ENCODE data around the gene NRXN3.

NRXN3 gene

DNA sequence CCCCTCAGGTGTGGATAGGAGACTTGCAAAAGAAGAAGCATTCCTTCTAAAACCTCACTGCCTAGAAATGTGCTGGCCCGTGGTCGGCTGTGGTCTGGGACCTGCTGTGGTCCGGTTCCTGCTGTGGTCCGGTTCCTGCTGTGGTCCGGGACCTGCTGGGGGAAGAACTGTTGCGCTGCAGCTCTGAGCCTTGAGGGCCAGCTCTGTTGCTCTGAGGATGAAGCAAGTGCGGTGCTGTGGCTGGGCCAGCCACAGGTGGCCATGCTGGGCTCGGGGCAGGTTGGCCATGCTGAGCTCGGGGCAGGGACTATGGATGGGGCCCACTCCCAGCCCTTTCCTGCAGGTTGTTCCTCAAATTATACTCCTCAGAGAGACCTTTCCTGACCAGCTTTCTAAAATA is 5.2 kb downstream of the NRXN3 start:
- no peak for DNase-seq

DNA sequence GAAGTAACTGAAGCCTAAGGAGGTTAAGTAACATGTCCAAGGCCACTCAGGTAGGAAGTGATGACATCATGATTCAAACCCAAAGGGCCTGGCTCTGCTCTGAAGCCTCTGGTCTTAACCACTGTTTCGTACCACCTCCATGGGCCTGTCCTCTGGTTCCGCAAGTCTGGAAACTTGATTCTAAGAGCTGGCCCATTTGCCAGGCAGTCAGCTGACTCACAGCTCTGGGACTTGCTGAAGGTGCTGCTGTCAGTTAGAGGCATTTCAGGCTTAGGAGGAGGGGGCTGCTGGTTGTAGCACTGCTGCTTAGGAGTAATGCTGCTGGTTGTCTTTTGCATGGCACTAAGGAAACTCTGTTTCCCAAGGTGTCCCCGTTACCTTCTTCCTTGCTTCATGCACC is 7.9 kb downstream of the NRXN3 start:
- no peak for DNase-seq

DNA sequence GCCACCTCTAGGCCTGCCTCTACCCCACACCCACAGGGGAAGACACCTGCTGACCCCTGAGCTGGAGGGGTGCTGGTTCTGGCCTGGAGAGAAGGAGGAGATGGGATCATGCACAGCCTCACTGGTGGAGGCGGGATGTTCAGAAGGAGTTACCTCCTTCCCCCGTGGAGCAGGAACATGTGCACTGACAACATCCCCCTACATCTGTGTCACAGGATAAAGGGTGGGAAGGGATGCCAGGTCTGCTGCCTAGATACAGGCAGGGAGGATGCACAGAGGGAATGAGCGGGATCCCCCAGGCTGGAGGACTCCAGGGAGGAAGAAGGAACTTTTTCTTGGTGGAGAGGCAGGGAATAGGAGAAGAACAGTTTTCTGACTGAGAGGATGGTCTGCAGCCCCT is 8.8 kb downstream of the NRXN3 start:
- DNase-seq = no peak

GRCh38 chr14:78181270-78181669 is 11.1 kb downstream of the NRXN3 start:
- DNase-seq = no peak

DNA sequence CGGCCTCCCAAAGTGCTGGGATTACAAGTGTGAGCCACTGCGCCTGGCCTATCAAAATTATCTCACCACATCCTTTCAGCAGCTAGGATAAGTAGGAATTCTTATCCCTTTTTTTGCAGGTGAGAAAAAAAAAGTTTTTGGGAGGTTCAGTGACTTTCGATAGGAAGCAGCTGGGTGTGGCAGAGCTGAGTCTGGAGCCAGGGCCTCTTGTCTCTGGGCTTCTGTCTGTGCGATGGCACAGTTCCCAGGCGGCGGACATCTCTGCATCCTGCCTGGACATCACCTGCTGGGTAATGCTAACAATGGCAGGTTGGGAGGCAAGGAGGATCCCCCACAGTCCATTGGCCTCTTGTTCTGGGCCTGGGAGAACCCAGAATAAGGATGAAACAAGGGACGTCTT is 12.5 kb downstream of the NRXN3 start:
- DNase-seq = no peak

DNA sequence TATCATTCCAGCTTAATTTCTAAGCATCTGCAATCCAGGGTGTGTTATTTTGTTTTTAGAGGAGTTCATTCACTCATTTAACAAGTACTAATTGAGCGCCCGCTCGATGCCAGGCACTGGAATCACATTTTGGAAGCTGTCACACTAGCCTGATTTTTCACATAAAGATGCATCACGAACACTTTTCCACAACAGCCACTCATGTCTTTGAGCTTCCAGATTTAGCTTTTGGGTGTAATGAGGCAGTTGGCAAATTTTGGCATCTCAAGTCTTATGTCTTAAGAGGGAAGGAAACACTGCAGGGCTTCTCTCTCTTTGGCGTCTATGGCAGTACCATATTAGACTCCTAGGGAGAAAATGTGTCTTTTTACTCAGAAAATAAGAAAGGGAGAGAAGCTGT is 14.0 kb downstream of the NRXN3 start:
- DNase-seq = no peak

GRCh38 chr14:78186277-78186676 is 16.1 kb downstream of the NRXN3 start:
- no peak for DNase-seq

DNA sequence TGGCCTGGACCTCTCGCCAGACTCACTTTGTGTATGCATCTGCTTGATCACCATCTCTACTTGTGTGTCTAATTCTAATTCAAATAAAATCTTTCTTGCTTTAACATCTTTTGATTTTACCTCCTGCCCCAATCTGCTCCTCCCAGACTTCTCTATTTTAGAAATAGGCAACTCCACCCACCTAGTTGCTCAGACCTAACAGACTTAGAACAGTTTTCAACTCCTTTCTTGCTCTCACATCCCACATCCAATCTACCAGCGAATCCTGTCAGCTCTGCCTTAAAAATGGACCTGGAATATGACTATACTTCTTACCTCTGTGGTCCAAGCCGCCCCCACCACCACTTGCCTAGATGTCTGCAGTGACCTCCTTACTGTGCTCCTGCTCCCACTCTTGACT is 18.7 kb downstream of the NRXN3 start:
- DNase-seq = no peak

GRCh38 chr14:78195431-78195830 is 25.3 kb downstream of the NRXN3 start:
- no peak for DNase-seq

DNA sequence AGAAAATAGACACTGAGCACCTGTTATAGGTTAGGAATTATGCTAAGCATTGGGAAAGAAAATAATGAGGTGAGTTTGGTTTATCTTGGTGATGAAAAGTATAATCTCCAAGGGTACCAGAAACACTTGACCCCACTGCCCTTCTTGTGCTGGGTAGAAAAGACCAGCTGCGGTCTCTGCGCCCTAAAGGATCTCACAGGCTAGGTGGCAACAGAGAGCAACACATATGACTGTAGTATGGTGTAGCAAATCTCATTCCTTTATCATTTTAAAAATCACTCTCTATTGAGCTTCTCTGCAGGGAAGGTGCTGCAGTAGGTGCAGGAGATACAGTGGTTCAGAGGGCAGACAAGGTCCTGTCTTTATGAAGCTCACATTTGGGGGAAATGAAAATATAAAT is 26.1 kb downstream of the NRXN3 start:
- DNase-seq = no peak

DNA sequence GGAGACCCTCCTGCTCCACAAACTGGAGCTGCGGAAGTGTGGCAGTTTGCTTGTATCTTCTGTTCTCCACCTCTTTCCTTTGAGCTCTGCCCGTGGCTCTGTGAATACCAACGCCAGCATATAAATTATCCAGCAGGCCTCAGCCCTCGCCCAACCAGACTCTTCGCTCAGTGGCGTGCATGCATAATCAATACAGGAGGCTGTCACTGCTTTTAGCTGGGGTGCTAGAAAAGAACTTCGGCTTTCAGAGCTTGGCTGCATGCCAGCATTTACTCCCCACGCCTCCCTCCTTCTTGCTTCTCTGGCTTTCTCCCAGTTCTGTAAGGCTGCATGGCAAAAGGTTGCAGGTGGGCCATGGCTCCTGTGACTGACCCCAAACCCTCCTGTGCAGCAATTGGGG is 26.9 kb downstream of the NRXN3 start:
- DNase-seq = no peak

DNA sequence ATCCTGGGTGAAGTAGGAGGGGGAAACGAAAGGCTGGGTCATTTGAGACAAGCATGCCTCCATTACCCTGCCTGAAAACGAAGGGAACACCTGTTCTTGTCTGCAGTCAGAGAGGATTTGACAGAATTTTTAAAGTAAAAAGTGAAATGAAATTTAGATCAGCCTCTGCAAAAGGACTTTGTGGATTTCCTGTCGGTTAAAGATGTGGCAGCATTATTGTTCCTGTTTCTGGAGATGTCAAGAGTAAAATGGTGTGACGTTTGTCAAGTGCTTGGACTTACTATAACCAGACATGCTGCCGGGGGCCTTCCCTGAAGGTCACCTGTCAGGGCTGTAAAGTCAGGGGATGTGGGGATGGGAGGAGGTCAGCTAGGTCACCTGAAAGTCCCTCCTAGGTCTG is 32.0 kb downstream of the NRXN3 start:
- DNase-seq = no peak

DNA sequence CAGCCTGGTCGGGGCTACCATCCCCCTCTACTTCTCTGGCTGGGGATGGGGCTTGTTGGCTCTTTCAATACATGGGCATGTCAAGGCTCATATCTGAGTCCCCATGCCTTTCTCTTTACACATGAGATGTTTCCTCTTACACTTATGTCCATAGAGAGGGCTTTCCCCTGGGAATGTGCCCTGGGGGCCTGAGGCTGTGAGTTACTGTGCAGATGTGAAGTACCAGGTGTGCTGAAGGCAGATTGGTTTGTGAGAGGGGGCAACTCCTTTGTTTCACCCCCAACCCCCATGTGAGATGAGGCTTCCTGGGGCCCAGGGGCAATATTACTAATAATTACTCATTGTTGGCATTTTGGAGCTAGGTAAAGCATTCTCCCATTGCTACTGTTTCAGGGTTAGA is 32.8 kb downstream of the NRXN3 start:
- DNase-seq = no peak

DNA sequence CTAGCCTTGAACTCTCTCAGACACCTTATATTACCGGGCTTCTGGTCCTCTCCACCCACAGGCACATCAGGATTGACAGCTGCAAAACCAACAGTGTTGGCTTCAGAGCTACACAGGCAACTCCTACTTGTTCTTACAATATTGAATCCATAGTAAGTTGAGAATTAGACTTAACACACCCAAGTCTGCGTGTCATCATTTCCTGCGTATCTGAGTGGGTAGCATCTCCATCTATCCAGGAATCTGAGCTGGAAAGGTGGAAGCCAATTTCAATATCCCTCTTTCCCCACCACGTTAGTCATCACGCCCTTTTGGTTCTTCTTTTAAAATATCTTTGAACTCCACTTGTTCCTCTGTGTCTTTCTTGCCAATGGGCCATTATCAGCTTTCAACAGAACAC is 37.2 kb downstream of the NRXN3 start:
- no peak for DNase-seq

DNA sequence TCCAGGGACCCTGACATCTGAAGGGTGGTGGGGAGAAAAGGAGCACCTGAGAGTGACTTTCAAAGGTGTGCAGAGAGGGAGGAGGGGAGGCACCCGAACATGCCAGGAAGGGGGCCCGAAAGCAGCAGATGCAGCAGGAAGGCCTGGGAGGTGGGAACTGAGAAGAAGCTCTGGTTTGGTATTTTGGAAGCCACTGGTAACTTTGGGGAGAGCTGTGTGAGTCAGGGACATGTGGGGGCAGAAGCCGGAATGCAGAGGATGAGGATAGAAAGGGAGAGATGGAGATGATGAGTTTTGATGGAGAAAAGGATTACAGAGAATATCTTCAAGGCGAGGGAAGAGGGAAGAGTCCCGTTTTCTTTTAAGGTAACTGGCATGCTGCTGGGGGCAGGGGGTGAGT is 50.1 kb downstream of the NRXN3 start:
- no peak for DNase-seq

DNA sequence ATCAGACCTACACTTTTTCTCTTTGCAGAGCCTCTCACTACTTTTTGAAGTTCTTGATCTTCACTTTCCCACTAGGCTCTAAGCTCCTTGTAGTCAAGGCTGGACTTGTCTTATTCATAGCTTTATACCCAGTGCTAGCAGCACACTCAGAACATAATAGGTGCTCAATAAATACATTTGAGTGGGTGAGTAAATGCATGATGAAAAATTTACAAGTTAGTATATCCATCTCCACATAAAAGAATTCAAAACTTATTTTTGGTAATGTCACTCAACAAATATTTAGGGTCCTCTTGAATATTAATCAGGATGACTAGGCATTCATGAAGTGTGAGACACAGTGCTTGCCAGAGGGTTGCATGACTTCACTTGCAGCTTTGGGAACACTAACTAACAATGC is 52.6 kb downstream of the NRXN3 start:
- DNase-seq = no peak

DNA sequence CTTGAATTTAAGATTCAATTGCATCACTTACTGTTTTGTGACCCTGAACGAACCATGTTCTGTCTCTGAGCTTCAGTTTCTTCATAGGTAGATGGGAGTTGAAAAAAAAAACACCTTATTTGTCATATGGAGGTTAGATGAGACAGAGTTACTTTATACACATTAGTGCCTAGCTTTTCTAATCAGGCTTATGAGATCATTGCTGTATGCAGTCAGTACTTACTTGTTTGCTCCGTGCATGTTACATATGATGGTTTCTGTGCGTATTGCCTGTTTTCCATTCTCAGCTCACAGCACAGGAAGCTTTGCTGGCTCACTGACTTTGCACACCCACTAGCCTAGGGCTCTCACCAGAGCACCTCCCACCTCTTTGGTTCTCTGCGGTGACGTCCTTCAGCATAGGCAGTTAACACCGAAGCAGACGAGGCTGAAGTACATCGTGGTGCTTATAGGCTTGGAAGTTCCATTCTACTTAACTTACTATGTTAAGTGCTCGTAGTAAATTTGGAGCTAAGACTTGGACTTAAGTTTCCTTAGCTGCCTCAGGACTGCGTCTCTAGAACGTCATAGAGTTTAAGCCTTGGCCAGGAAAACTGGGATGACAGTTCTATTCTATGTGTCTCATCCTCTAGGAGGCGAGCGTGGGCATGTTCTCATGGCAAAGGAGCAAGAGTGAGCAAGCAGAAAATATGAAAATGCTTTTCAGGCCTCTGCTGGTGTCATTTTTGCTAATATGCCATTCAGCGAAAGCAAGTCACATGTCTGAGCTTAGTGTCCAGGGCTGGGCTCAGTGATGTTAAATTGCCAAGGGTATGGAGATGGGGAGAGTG is 57.3 kb downstream of the NRXN3 start:
- DNase-seq = no peak

- DNase-seq = no peak
Observed at GRCh38 chr14:78228702-78229327, 58.6 kb downstream of the NRXN3 start.

GRCh38 chr14:78232231-78233000 is 62.2 kb downstream of the NRXN3 start:
- DNase-seq = no peak

DNA sequence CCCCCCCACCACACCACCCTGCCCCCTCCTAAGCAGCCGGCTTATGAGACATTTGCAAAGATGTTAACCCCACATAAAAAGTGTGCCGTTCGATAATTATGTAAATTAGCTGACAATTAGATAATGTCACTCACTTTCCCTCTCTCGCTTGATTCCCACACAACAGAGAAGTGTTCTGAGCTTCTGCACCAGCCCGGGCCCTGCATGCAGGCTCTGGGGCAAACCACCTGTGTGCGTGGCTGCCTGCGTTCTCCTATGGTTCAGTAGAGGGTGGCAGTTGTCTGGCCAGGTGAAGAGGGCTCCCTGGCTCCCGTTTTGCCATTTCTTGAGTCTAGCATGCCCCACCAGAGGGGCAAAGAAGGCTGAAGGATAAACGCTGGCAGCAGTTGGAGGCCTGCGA is 68.0 kb downstream of the NRXN3 start:
- DNase-seq = no peak

GRCh38 chr14:78240567-78240966 is 70.4 kb downstream of the NRXN3 start:
- no peak for DNase-seq

- no peak for DNase-seq
Observed at GRCh38 chr14:78242086-78242485, 71.9 kb downstream of the NRXN3 start.

DNA sequence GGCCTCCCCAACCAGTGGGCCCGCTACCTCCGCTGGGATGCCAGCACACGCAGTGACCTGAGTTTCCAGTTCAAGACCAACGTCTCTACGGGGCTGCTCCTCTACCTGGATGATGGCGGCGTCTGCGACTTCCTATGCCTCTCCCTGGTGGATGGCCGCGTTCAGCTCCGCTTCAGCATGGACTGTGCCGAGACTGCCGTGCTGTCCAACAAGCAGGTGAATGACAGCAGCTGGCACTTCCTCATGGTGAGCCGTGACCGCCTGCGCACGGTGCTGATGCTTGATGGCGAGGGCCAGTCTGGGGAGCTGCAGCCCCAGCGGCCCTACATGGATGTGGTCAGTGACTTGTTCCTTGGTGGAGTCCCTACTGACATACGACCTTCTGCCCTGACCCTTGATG is 73.0 kb downstream of the NRXN3 start:
- DNase-seq = no peak

DNA sequence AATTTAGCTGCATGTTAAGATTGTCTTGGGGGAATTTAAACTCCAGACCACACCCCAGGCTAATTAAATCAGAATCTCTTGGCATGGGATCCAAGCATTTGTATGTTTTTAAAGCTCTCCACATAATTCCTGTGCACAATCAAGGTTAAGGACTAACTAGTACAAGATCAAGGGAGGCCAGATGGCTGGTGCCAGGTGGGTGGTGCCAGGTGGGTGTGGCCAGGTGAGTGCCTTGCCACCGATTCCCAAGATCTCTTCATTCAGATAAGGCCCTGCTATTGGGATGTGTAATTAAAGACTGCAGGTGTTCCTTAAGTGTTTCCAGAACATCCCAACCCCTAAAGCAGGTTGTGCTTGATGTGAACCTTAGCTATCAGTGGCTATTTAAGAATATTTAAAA is 75.1 kb downstream of the NRXN3 start:
- no peak for DNase-seq
